WTC11 (cell line): ENCODE results near the gene FKBP4.

Source experiments
- CTCF ChIP-seq: fragments of 200-600 bp; IDR thresholded peaks from 2 replicates; pipeline ENCODE4 v1.8.0; 2022; ENCODE audit warnings: antibody characterized with exemption
- PREB ChIP-seq: sonication (generic); formaldehyde crosslinking; IDR thresholded peaks from 2 replicates; pipeline ENCODE4 v1.8.1; 2022; ENCODE audit warnings: mild to moderate bottlenecking, missing genetic modification reagents, moderate library complexity, borderline replicate concordance
- TF ChIP-seq, protein P1 (sequence below): sonication (generic); formaldehyde crosslinking; conservative IDR thresholded peaks from 2 replicates; pipeline ENCODE4 v1.8.1; 2023; ENCODE audit warnings: mild to moderate bottlenecking, low read depth, missing genetic modification reagents, moderate library complexity
- TF ChIP-seq, protein P2 (sequence below): sonication (generic); formaldehyde crosslinking; IDR thresholded peaks from 2 replicates; pipeline ENCODE4 v1.8.0; 2023; ENCODE audit warnings: missing genetic modification reagents, mild to moderate bottlenecking, borderline replicate concordance

GRCh38 chr12:2824541-2824940 lies 29.8 kb downstream of the FKBP4 start:
- no peak for TF ChIP-seq CTCF
- no peak for TF ChIP-seq PREB
- TF ChIP-seq, protein P1, sequence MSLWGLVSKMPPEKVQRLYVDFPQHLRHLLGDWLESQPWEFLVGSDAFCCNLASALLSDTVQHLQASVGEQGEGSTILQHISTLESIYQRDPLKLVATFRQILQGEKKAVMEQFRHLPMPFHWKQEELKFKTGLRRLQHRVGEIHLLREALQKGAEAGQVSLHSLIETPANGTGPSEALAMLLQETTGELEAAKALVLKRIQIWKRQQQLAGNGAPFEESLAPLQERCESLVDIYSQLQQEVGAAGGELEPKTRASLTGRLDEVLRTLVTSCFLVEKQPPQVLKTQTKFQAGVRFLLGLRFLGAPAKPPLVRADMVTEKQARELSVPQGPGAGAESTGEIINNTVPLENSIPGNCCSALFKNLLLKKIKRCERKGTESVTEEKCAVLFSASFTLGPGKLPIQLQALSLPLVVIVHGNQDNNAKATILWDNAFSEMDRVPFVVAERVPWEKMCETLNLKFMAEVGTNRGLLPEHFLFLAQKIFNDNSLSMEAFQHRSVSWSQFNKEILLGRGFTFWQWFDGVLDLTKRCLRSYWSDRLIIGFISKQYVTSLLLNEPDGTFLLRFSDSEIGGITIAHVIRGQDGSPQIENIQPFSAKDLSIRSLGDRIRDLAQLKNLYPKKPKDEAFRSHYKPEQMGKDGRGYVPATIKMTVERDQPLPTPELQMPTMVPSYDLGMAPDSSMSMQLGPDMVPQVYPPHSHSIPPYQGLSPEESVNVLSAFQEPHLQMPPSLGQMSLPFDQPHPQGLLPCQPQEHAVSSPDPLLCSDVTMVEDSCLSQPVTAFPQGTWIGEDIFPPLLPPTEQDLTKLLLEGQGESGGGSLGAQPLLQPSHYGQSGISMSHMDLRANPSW (CRISPR knock-in tag), result no peak
- TF ChIP-seq, protein P2, sequence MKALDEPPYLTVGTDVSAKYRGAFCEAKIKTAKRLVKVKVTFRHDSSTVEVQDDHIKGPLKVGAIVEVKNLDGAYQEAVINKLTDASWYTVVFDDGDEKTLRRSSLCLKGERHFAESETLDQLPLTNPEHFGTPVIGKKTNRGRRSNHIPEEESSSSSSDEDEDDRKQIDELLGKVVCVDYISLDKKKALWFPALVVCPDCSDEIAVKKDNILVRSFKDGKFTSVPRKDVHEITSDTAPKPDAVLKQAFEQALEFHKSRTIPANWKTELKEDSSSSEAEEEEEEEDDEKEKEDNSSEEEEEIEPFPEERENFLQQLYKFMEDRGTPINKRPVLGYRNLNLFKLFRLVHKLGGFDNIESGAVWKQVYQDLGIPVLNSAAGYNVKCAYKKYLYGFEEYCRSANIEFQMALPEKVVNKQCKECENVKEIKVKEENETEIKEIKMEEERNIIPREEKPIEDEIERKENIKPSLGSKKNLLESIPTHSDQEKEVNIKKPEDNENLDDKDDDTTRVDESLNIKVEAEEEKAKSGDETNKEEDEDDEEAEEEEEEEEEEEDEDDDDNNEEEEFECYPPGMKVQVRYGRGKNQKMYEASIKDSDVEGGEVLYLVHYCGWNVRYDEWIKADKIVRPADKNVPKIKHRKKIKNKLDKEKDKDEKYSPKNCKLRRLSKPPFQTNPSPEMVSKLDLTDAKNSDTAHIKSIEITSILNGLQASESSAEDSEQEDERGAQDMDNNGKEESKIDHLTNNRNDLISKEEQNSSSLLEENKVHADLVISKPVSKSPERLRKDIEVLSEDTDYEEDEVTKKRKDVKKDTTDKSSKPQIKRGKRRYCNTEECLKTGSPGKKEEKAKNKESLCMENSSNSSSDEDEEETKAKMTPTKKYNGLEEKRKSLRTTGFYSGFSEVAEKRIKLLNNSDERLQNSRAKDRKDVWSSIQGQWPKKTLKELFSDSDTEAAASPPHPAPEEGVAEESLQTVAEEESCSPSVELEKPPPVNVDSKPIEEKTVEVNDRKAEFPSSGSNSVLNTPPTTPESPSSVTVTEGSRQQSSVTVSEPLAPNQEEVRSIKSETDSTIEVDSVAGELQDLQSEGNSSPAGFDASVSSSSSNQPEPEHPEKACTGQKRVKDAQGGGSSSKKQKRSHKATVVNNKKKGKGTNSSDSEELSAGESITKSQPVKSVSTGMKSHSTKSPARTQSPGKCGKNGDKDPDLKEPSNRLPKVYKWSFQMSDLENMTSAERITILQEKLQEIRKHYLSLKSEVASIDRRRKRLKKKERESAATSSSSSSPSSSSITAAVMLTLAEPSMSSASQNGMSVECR (CRISPR knock-in tag), result no peak
